GM10248 (cell line): ENCODE measurements around the gene WBP1L.

ENCODE experiments used
- CTCF ChIA-PET: fragments of 300-600 bp; sonication (Branson Sonifier 250); formaldehyde crosslinking; extraction: SDS; loops from one replicate; lab custom pipeline; 2021; ENCODE audit warnings: antibody characterized with exemption; lab: Yijun Ruan, JAX
- POLR2A ChIA-PET: fragments of 350-650 bp; sonication (Branson Sonifier 250); formaldehyde crosslinking; extraction: SDS; loops from one replicate; lab custom pipeline; 2020; ENCODE audit warnings: antibody characterized with exemption; lab: Yijun Ruan, JAX
- DNase-seq: peaks from one replicate; pipeline ENCODE4 v3.0.0; 2012; ENCODE audit errors: extremely low spot score
- CTCF ChIP-seq: IDR thresholded peaks from 2 replicates; pipeline ENCODE4 v1.5.1; 2012; ENCODE audit warnings: mild to moderate bottlenecking, low read depth; ENCODE audit errors: extremely low read depth, missing control alignments, control extremely low read depth

The WBP1L gene

DNA sequence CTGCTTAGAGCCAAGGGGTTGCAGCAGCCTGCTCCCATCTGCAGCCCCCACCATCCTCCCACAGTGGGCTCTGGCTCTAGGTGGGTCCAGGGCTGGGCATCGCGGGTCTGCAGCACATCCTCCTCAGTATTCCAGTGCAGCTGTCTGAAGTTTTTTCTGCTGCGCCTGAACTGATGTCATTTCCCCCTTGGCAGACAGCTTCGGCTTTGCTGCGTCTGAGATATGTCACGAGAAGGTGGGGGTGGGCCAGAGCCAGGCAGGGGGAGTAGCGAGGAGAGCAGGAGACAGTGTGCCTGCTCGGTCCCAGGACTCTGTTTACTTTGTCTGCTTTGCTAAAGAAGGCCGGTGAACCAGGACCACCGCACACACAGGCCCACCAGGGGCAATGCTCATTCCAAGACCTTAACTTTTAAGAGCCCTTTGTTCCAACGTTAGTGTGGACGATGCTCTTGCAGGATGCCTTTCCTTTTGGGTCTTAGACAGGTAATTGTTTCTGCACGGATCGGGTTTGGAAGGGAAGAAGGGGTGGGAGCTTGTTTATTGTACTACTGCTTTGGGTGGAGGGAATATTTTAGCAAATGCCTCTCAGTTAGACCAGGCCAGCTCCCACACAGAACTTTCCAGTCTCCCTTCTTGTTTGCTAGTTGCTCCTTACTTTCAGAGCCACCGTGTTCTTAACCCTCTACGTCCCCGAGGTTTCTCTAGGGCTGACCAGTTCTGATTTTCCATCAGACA lies 32.4 kb downstream of the WBP1L start:
- ChIA-PET CTCF (interaction anchor here (1.2 to 2.7 kb wide), 4 partner anchors 11 to 68 kb away, joined by 4 to 7 read pairs (median 6); no protein-coding TSS in a partner anchor), POLR2A (no interaction called here)
- no peak for TF ChIP-seq CTCF
- no peak for DNase-seq

DNA sequence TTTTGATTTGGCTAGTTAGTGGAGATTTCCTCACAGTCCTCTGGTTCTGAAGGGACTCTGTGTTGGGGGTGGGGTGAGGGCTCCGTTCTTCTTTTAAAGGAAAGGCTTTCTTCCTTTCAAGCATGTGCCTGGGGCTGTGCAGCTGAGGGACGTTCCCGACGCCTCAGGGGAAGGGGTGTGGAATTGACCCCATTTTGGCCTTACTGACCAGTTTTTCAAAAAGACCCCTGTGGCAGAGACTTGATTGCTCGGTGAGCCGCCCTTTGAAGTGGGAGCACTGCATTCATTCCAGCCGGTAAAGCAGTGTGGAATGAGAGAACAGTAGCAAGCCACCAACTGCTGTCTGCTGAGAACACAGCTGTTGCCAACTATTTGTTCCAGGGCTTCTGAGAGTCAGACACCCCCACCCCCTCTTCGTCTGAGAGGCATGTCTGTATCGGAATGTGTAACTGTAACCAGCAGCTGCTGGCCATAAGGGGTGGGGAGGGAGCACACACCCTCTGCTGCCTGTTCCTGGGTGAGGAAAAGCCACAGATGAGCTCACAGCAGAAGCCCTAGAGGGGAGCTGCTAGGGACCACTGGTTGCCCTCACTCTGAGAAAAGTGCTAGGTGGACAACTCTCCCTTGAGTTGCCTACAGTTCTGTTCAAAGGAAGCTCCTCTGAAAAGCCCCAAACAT lies 33.2 kb downstream of the WBP1L start:
- ChIA-PET POLR2A (interaction anchor here (0.8 kb wide), 1 partner anchor 25 kb away, joined by 4 read pairs; no protein-coding TSS in a partner anchor), CTCF (interaction anchor here (0.7 to 2.7 kb wide), 10 partner anchors 8 to 107 kb away, joined by 3 to 7 read pairs (median 3); no protein-coding TSS in a partner anchor)
- TF ChIP-seq CTCF, result no peak
- DNase-seq, result no peak

DNA sequence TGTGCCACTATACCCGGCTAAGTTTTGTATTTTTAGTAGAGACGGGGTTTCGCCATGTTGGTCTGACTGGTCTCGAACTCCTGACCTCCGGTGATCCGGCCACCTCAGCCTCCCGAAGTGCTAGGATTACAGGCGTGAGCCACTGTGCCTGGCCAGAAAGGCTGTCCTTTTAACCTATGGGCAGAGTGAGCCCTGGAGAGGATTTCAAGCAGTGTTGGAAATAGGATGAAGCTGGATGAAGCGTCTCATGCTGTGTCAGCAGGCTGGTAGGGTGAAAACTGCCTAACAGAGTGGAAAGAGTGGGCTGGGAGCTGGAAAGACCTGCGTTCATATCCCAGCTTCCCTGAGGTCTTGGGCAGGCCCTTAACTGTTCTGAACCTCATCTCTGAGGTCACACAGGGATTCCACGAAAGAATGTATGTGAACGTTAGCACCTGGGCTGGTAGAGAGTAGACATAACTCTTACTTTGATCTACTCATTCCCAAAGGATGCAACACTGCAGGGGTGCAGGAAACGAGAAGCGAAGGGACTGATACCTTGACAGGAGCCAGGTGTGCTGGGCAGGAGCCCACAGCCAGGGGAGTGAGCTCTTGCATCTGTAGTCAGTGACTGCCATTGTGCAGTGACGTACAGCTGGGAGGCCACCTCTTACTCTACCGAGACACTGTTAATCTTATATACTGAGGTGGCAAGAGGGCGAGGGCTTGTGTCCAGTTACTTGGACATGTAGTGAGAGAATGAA lies 34.1 kb downstream of the WBP1L start:
- CTCF ChIA-PET, result interaction anchor here (0.7 to 2.0 kb wide), 9 partner anchors 8 to 108 kb away, joined by 3 to 7 read pairs (median 3); no protein-coding TSS in a partner anchor

DNA sequence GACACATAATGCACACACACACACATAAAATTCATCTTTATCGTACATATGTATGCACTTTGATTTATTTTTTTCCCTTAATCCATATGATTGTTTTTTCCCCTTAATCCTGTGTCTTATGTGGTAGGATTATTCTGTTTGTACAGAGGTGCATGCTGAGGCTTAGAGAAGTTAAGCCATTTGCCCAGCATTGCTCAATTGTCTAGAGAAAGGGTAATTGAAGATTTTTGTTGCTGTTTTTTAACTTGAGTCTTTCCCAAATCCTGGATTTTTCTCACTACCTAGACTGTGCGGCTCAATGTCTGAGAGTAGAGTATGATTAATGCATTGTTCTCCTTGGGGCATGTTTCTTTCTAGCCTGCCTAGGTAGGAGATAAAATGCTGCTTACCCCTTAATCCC lies 35.0 kb downstream of the WBP1L start:
- CTCF ChIA-PET, result interaction anchor here (0.8 to 1.5 kb wide), 2 partner anchors 10 to 14 kb away, joined by 3 read pairs; no protein-coding TSS in a partner anchor
- no peak for TF ChIP-seq CTCF

More for the DNA sequence above, 34.1 kb downstream of the WBP1L start:
- POLR2A ChIA-PET, result interaction anchor here (0.8 kb wide), 1 partner anchor 24 kb away, joined by 4 read pairs; no protein-coding TSS in a partner anchor
- no peak for TF ChIP-seq CTCF
- DNase-seq, result no peak

DNA sequence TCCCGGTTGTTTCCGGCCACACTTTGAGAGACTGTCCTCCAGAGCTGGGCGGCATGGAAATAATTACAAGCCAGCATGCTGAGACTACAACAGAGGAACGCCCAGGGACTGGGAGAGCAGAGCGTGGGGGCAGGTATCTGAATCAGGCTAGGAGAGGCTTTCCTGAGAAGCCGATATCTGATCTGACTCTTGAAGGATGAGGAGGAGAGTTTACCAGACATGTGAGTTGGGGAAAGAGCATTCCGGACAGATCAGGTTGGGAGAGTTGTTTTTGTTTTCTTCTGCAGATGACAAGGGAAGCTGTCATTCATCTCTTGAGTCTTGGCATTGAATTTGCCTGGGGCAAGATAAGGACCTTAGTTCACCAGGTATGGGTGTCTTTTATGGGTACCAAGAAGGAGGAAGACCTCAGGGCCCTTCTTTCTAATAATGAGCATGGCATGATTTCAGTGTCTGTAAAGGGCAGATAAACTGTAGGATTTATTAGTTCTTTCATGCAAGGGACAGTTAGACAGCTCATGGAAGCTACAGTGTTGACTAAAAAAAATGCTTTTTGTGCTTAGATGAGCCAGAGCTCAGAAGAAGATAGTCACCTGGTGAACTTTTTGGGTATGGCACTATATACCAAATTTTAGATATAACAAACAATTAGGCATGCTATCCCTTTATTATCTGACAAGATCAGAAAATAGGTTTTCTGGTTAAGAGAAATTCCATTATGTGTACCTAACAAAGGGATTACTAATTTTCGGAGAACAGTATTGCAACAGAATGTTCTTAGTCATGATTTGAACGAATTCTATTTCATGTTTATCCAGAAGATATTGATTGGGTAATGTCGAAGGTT lies 36.2 kb downstream of the WBP1L start:
- no peak for TF ChIP-seq CTCF
- CTCF ChIA-PET, result interaction anchor here (1.3 to 1.5 kb wide), 2 partner anchors 9 to 23 kb away, joined by 3 read pairs; no protein-coding TSS in a partner anchor

More for the DNA sequence above, 35.0 kb downstream of the WBP1L start:
- DNase-seq, result no peak
- POLR2A ChIA-PET, result no interaction called here

More for the DNA sequence above, 36.2 kb downstream of the WBP1L start:
- POLR2A ChIA-PET, result no interaction called here
- DNase-seq, result no peak
